Liver (tissue), 9 donors: ENCODE measurements around the gene TARS2. TPM values are rescaled to one million over a fixed set of nuclear protein-coding genes. Genes with fewer than 3 reads are reported as not detected.
A peak's percentile ranks its signal among the peaks of the same experiment; 100 is the strongest.

Source experiments
- DNase-seq: peaks from one replicate; pipeline ENCODE4 v3.0.0-alpha.2; 2017; ENCODE audit warnings: low spot score
- H3K27ac ChIP-seq, 2 donors: one replicate each; pipeline ENCODE4 v1.7.0; 2013; ENCODE audit warnings: inconsistent platforms in 2 of 2, low read length in 2 of 2, control low read depth in 1 of 2, low read depth in 1 of 2, mild to moderate bottlenecking in 1 of 2
- H3K27me3 ChIP-seq, 4 donors: one replicate each; pipeline versions ENCODE4 v1.6.1 to v1.7.0; 2013; ENCODE audit warnings: low read length in 3 of 4, inconsistent platforms in 1 of 4, mild to moderate bottlenecking in 1 of 4, moderate library complexity in 1 of 4; ENCODE audit not compliant: control insufficient read depth in 4 of 4, insufficient read depth in 4 of 4
- H3K36me3 ChIP-seq, 4 donors: one replicate each; pipeline versions ENCODE4 v1.6.1 to v1.7.0; 2013; ENCODE audit warnings: low read length in 3 of 4, mild to moderate bottlenecking in 3 of 4, low read depth in 1 of 4, moderate library complexity in 1 of 4; ENCODE audit not compliant: control insufficient read depth in 4 of 4, insufficient read depth in 3 of 4
- H3K4me1 ChIP-seq, 4 donors: one replicate each; pipeline versions ENCODE4 v1.6.1 to v1.7.0; 2013; ENCODE audit warnings: low read length in 3 of 4, mild to moderate bottlenecking in 3 of 4, moderate library complexity in 1 of 4; ENCODE audit not compliant: control insufficient read depth in 4 of 4, insufficient read depth in 4 of 4
- H3K4me3 ChIP-seq, 3 donors: one replicate each; pipeline versions ENCODE4 v1.6.1 to v1.7.0; 2013; ENCODE audit warnings: low read length in 3 of 3, control low read depth in 1 of 3, low read depth in 1 of 3, mild to moderate bottlenecking in 1 of 3
- H3K9ac ChIP-seq, 2 donors: one replicate each; pipeline ENCODE4 v1.7.0; 2013; ENCODE audit warnings: low read length in 2 of 2, mild to moderate bottlenecking in 2 of 2, moderate library complexity in 2 of 2, control low read depth in 1 of 2, low read depth in 1 of 2
- H3K9me3 ChIP-seq, 4 donors: one replicate each; pipeline versions ENCODE4 v1.6.1 to v1.7.0; 2013; ENCODE audit warnings: low read length in 3 of 4; ENCODE audit not compliant: control insufficient read depth in 4 of 4
- EGR1 ChIP-seq, 2 donors: IDR thresholded peaks; 2 replicates each; pipeline ENCODE4 v1.6.1; 2016 to 2018; ENCODE audit warnings: antibody characterized with exemption in 2 of 2, low read depth in 2 of 2
- FOXA2 ChIP-seq: IDR thresholded peaks from 2 replicates; pipeline ENCODE4 v1.6.1; 2016; ENCODE audit warnings: antibody characterized with exemption
- GABPA ChIP-seq, 2 donors: IDR thresholded peaks in 1 of 2; conservative IDR thresholded peaks in 1 of 2; 2 replicates each; pipeline ENCODE4 v1.6.1; 2016; ENCODE audit warnings: antibody characterized with exemption in 2 of 2, mild to moderate bottlenecking in 1 of 2, moderate library complexity in 1 of 2
- HNF4A ChIP-seq, 2 donors: conservative IDR thresholded peaks; 2 replicates each; pipeline ENCODE4 v1.6.1; 2016; ENCODE audit warnings: antibody characterized with exemption in 2 of 2, mild to moderate bottlenecking in 2 of 2
- HNF4G ChIP-seq: IDR thresholded peaks from 2 replicates; pipeline ENCODE4 v1.6.1; 2016; ENCODE audit warnings: antibody characterized with exemption
- JUND ChIP-seq, 2 donors: IDR thresholded peaks; 2 replicates each; pipeline ENCODE4 v1.6.1; 2016; ENCODE audit warnings: antibody characterized with exemption in 2 of 2
- NR2F2 ChIP-seq: IDR thresholded peaks from 2 replicates; pipeline ENCODE4 v1.6.1; 2016; ENCODE audit warnings: antibody characterized with exemption
- RAD21 ChIP-seq, 2 donors: IDR thresholded peaks; 2 replicates each; pipeline ENCODE4 v1.6.1; 2016; ENCODE audit warnings: antibody characterized with exemption in 2 of 2, mild to moderate bottlenecking in 2 of 2
- RXRA ChIP-seq, 2 donors: IDR thresholded peaks; 2 replicates each; pipeline ENCODE4 v1.6.1; 2017 to 2018; ENCODE audit warnings: antibody characterized with exemption in 2 of 2, mild to moderate bottlenecking in 1 of 2
- TAF1 ChIP-seq: conservative IDR thresholded peaks from 2 replicates; pipeline ENCODE4 v1.6.1; 2016; ENCODE audit warnings: antibody characterized with exemption, mild to moderate bottlenecking
- YY1 ChIP-seq: IDR thresholded peaks from 2 replicates; pipeline ENCODE4 v1.6.1; 2016; ENCODE audit warnings: antibody characterized with exemption, mild to moderate bottlenecking
- WGBS: extraction: QIAGEN DNeasy Blood & Tissue Kit; methylation state at CpG from one replicate; pipeline ENCODE4 v1.1.7; 2013; 5-methylcytosine and 5-hydroxymethylcytosine counted together
- polyA plus RNA-seq, 2 donors: library from polyadenylated mRNA; stranded (reverse) in 1 of 2; unstranded in 1 of 2; fragments of 200-250 nt in 1 of 2; fragments of >200 nt in 1 of 2; fragmentation: Nextera tagmentation in 1 of 2; extraction: Ambion mirVana in 1 of 2; gene quantifications; one replicate each; pipeline versions ENCODE4 v1.2.1 to v1.2.3, GENCODE V29; 2013 to 2015
- total RNA-seq, 2 donors: library from RNA; depleted of rRNA; stranded (reverse); fragments of >200 nt; gene quantifications; one replicate each; pipeline ENCODE4 v1.2.3, GENCODE V29; 2014
- TF ChIP-seq, protein P1 (sequence below): IDR thresholded peaks from 2 replicates; pipeline ENCODE4 v1.6.1; 2016; ENCODE audit warnings: antibody characterized with exemption
- TF ChIP-seq, protein P2 (sequence below): IDR thresholded peaks from 2 replicates; pipeline ENCODE4 v1.6.1; 2016; ENCODE audit warnings: antibody characterized with exemption
- TF ChIP-seq, protein P3 (sequence below): IDR thresholded peaks from 2 replicates; pipeline ENCODE4 v1.6.1; 2016; ENCODE audit warnings: antibody characterized with exemption, mild to moderate bottlenecking
- donor health status: healthy.
- donor health status: healthy.
- donor health status: healthy.
- donor health status: healthy.
- donor health status: healthy.

Gene TARS2
- total and polyA plus RNA-seq, 4 donors = 10.9 to 20.8 (median 18.6) TPM

DNA sequence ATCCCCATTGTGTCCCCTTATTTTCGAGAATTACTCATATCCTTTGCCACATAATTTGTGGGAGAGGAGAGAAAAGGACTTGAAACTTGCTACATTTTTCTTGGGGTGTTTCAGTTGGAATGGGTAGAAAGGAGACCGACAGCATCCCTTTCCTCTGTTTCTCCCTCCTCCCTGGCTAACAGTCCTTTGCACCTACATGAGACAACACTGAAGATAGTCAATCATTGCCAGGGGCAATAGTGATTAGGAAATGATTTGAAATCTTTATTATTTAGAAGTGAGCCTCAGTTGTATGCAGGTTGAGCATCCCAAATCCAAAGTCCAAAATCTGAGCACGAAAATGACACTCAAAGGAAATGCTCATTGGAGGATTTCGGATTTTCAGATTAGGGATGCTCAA, 7.8 kb upstream of the TARS2 start:
- WGBS = 33% methylated on average over 4 of the region's 4 CpGs
- no peaks in the 10 kb centered on the region for H3K9me3 ChIP-seq

DNA sequence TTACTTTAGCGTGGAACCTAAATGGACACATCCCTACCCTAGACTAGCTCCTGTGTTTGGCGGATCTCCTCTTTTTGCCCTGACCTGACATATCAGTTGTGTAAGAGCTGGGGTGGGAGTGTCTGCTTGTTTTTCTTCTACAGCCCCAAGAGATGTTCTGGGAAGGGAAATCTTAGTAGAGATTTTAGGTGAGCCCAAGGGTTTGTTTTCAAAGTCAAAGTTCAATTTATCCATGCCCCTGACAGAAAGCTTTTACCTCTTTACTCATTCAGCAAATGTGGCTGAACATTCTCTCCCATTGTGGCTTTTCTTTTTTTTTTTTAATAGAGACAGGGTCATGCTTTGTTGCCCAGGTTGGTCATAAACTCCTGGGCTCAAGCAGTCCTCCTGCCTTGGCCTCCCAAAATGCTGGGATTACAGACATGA, 7.3 kb upstream of the TARS2 start:
- Histone ChIP-seq H3K9ac (no peak overlapping the region), H3K4me3 (no peak overlapping the region), H3K4me1 (peaks cover 4 to 18% (median 17%) of the 10 kb centered on the region in 4 donors), H3K27ac (peak overlapping the region in 1 of 2 donors; percentile 9), H3K9me3 (no peaks in the 10 kb centered on the region), H3K27me3 (no peaks in the 10 kb centered on the region), H3K36me3 (no peaks in the 10 kb centered on the region)
- peak; percentile 24 to 52 for TF ChIP-seq JUND (IDR thresholded peaks at IDR 0.05)
- peak; percentile 47 to 78 for TF ChIP-seq RXRA (IDR thresholded peaks at IDR 0.05)
- TF ChIP-seq, protein P1, sequence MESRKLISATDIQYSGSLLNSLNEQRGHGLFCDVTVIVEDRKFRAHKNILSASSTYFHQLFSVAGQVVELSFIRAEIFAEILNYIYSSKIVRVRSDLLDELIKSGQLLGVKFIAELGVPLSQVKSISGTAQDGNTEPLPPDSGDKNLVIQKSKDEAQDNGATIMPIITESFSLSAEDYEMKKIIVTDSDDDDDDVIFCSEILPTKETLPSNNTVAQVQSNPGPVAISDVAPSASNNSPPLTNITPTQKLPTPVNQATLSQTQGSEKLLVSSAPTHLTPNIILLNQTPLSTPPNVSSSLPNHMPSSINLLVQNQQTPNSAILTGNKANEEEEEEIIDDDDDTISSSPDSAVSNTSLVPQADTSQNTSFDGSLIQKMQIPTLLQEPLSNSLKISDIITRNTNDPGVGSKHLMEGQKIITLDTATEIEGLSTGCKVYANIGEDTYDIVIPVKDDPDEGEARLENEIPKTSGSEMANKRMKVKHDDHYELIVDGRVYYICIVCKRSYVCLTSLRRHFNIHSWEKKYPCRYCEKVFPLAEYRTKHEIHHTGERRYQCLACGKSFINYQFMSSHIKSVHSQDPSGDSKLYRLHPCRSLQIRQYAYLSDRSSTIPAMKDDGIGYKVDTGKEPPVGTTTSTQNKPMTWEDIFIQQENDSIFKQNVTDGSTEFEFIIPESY = no peak
- TF ChIP-seq, protein P2, sequence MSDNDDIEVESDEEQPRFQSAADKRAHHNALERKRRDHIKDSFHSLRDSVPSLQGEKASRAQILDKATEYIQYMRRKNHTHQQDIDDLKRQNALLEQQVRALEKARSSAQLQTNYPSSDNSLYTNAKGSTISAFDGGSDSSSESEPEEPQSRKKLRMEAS = peak; percentile 26
- peak; percentile 15 for TF ChIP-seq YY1
- no peak for TF ChIP-seq TAF1
- TF ChIP-seq RAD21 (IDR thresholded peaks at IDR 0.05) = peak in 1 of 2 donors; percentile 35
- TF ChIP-seq HNF4G = no peak
- TF ChIP-seq HNF4A (conservative IDR thresholded peaks at IDR 0.05) = peak; percentile 51 to 77
- TF ChIP-seq, protein P3, sequence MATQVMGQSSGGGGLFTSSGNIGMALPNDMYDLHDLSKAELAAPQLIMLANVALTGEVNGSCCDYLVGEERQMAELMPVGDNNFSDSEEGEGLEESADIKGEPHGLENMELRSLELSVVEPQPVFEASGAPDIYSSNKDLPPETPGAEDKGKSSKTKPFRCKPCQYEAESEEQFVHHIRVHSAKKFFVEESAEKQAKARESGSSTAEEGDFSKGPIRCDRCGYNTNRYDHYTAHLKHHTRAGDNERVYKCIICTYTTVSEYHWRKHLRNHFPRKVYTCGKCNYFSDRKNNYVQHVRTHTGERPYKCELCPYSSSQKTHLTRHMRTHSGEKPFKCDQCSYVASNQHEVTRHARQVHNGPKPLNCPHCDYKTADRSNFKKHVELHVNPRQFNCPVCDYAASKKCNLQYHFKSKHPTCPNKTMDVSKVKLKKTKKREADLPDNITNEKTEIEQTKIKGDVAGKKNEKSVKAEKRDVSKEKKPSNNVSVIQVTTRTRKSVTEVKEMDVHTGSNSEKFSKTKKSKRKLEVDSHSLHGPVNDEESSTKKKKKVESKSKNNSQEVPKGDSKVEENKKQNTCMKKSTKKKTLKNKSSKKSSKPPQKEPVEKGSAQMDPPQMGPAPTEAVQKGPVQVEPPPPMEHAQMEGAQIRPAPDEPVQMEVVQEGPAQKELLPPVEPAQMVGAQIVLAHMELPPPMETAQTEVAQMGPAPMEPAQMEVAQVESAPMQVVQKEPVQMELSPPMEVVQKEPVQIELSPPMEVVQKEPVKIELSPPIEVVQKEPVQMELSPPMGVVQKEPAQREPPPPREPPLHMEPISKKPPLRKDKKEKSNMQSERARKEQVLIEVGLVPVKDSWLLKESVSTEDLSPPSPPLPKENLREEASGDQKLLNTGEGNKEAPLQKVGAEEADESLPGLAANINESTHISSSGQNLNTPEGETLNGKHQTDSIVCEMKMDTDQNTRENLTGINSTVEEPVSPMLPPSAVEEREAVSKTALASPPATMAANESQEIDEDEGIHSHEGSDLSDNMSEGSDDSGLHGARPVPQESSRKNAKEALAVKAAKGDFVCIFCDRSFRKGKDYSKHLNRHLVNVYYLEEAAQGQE = peak; percentile 10
- TF ChIP-seq GABPA (IDR thresholded peaks at IDR 0.05 in 1 of 2, conservative IDR thresholded peaks at IDR 0.05 in 1 of 2) = peak in 1 of 2 donors; percentile 16
- no peak for TF ChIP-seq NR2F2
- TF ChIP-seq FOXA2 = peak; percentile 17
- peak in 1 of 2 donors; percentile 6 for TF ChIP-seq EGR1 (IDR thresholded peaks at IDR 0.05; ENCODE audit: low read depth in 2 of 2)
- 22% methylated on average over 2 of the region's 2 CpGs for WGBS
- DNase-seq = no peak

More for the DNA sequence above, 7.8 kb upstream of the TARS2 start:
- peak overlapping the region in 1 of 2 donors; percentile 9 for H3K27ac ChIP-seq
- no peaks in the 10 kb centered on the region for H3K36me3 ChIP-seq
- H3K4me1 ChIP-seq = peaks cover 7 to 24% (median 22%) of the 10 kb centered on the region in 4 donors
- H3K4me3 ChIP-seq = no peak overlapping the region
- TF ChIP-seq, protein P3 = no peak
- TF ChIP-seq HNF4A (conservative IDR thresholded peaks at IDR 0.05) = peak in 1 of 2 donors; percentile 64
- no peak for TF ChIP-seq JUND (IDR thresholded peaks at IDR 0.05)
- TF ChIP-seq YY1 = peak; percentile 2
- no peak overlapping the region for H3K9ac ChIP-seq
- DNase-seq = no peak
- no peaks in the 10 kb centered on the region for H3K27me3 ChIP-seq
